Ovary (tissue), 3 donors: ENCODE data around the gene NUP210.

Experiments used
- EP300 ChIP-seq: sonication (generic); formaldehyde crosslinking; IDR thresholded peaks from one replicate; pipeline ENCODE4 v1.6.1; 2017; ENCODE audit warnings: antibody characterized with exemption
- POLR2A ChIP-seq: fragments of 450-650 bp; IDR thresholded peaks from one replicate; pipeline ENCODE4 v1.6.1; 2017; ENCODE audit warnings: antibody characterized with exemption, mild to moderate bottlenecking, moderate library complexity
- TF ChIP-seq, protein P1 (sequence below), 3 donors: fragments of 450-650 bp in 2 of 3; fragments of 200-600 bp in 1 of 3; IDR thresholded peaks; one replicate each; pipeline versions ENCODE4 v1.5.1 to v1.8.0; 2016 to 2022; ENCODE audit warnings: antibody characterized with exemption in 3 of 3, mild to moderate bottlenecking in 1 of 3
- donor health status: DM: no; HTN: no; CAD: no.

DNA sequence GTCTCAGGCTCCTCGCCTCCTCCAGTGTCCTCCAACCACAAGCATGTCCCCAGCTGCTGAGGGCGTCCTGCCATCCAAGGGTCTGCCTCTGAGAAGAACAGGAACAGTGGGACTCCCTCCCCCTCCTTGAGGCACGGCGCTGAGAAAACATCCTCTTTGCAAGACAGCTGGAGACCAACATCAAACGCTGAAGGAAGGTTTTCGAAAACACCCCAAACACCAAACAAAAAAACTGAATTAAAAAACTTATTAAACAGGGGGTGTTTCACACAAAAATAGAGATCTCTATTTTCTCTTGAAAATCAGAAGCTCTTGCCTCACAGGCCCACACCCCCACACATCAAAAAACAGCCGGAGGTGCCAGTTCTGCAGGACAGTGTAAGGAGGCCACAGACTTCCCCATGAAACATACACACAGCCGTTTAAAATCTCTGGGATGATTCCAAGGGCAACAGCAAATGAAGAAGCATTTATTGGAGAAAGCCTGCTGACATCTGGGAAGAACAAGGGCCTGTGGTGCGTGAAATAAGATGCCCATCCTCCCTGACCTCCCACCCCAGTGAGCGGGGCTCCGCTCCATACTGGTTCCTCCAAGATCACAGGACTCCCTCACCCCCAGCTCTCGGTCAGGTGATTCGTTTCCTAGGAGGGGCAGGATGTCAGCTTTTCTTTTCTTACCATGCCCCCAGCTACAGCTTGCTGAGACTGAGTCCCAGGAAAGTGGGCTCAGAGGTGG, 71.3 kb downstream of the NUP210 start:
- TF ChIP-seq, protein P1, sequence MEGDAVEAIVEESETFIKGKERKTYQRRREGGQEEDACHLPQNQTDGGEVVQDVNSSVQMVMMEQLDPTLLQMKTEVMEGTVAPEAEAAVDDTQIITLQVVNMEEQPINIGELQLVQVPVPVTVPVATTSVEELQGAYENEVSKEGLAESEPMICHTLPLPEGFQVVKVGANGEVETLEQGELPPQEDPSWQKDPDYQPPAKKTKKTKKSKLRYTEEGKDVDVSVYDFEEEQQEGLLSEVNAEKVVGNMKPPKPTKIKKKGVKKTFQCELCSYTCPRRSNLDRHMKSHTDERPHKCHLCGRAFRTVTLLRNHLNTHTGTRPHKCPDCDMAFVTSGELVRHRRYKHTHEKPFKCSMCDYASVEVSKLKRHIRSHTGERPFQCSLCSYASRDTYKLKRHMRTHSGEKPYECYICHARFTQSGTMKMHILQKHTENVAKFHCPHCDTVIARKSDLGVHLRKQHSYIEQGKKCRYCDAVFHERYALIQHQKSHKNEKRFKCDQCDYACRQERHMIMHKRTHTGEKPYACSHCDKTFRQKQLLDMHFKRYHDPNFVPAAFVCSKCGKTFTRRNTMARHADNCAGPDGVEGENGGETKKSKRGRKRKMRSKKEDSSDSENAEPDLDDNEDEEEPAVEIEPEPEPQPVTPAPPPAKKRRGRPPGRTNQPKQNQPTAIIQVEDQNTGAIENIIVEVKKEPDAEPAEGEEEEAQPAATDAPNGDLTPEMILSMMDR (IDR thresholded peaks at IDR 0.05), result no peak
- no peak for TF ChIP-seq POLR2A
- TF ChIP-seq EP300, result no peak
